ENCODE data around the gene PRKN. TPM values are rescaled to one million over a fixed set of nuclear protein-coding genes. Genes with fewer than 3 reads are reported as not detected.
"Not testable (repeated sequence)": the region's sequence is repeated elsewhere in the genome, so short reads cannot be mapped to it uniquely, and the experiment has no call there.

Gene PRKN
- total RNA-seq, 4 donors from 2014 or later: 4.5 to 12.3 (median 9.0) TPM

DNA sequence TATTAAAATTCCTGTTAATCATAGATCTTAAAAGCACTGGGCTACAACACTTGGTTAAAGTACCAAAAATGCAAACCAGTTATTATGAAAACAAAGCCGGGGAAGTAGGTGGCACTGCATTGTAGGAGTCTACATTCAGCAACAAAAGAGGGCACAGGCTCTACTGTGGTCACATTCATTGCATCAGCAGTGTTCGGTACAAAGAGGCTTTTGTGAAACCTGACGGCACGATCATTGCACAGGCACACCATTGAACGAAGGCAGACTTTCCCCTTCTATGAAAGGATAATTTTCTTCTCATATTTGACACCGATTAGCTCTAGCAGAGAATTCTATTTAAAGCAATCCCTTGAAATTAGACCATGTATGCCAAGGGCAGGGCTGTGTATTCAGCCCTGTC, 1409.1 kb downstream of the PRKN start:
- intact Hi-C loops (cut with DNase I; ENCODE audit: low total_unique reads): no loop called here
- TF ChIP-seq POLR2AphosphoS5 (IDR thresholded peaks at IDR 0.05) (no peak), CTCF (IDR thresholded peaks at IDR 0.05) (no peak), POLR2A (IDR thresholded peaks at IDR 0.05) (no peak), EP300 (IDR thresholded peaks at IDR 0.05; ENCODE audit: low read depth) (no peak)
- Histone ChIP-seq H3K4me3 (no peak overlapping the region), H3K9me3 (no peaks in the 10 kb centered on the region), H3K27me3 (no peaks in the 10 kb centered on the region), H3K27ac (no peak overlapping the region), H3K36me3 (no peaks in the 10 kb centered on the region), H3K4me1 (no peaks in the 10 kb centered on the region)
- in situ Hi-C loops (cut with MboI; ENCODE audit: low pct_ligation_motif_present in 1 of 4, low pct_unique_long_range_greater_than_20kb in 1 of 4, low sequenced_read_pairs in 3 of 4): no loop called here
- 64 to 76% methylated on average over 5 to 6 of the region's 6 CpGs for WGBS, 2 donors (ENCODE audit: low coverage in 1 of 2)
- no peak for DNase-seq

DNA sequence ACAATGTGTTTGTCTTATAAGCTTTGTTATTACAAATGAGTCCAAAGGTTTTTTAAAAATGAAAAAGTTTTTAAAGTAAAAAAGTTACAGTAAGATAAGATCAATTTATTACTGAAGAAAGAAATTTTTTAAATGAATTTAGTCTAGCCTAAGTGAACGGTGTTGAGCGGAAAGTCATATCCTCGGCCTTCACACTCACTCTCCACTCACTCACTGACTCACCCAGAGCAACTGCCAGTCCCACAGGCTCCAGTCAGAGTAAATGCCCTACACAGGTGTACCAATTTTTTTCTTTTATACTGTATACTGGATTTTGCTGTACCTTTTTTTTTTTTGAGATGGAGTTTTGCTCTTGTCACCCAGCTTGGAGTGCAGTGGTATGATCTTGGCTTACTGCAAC, 1411.0 kb downstream of the PRKN start:
- in situ Hi-C loops (cut with MboI; ENCODE audit: low pct_ligation_motif_present in 1 of 4, low pct_unique_long_range_greater_than_20kb in 1 of 4, low sequenced_read_pairs in 3 of 4) (no loop called here), intact Hi-C loops (cut with DNase I; ENCODE audit: low total_unique reads) (no loop called here)
- no peaks in the 10 kb centered on the region for H3K27me3 ChIP-seq
- H3K27ac ChIP-seq: no peak overlapping the region
- no peak for TF ChIP-seq POLR2A (IDR thresholded peaks at IDR 0.05)
- TF ChIP-seq POLR2AphosphoS5 (IDR thresholded peaks at IDR 0.05): no peak
- no peak for TF ChIP-seq EP300 (IDR thresholded peaks at IDR 0.05; ENCODE audit: low read depth)
- no peak for TF ChIP-seq CTCF (IDR thresholded peaks at IDR 0.05)
- H3K4me1 ChIP-seq: no peaks in the 10 kb centered on the region
- H3K4me3 ChIP-seq: no peak overlapping the region
- 94 to 96% methylated on average over 3 of the region's 3 CpGs for WGBS, 2 donors (ENCODE audit: low coverage in 1 of 2)
- H3K36me3 ChIP-seq: no peaks in the 10 kb centered on the region
- no peak for DNase-seq
- no peaks in the 10 kb centered on the region for H3K9me3 ChIP-seq

DNA sequence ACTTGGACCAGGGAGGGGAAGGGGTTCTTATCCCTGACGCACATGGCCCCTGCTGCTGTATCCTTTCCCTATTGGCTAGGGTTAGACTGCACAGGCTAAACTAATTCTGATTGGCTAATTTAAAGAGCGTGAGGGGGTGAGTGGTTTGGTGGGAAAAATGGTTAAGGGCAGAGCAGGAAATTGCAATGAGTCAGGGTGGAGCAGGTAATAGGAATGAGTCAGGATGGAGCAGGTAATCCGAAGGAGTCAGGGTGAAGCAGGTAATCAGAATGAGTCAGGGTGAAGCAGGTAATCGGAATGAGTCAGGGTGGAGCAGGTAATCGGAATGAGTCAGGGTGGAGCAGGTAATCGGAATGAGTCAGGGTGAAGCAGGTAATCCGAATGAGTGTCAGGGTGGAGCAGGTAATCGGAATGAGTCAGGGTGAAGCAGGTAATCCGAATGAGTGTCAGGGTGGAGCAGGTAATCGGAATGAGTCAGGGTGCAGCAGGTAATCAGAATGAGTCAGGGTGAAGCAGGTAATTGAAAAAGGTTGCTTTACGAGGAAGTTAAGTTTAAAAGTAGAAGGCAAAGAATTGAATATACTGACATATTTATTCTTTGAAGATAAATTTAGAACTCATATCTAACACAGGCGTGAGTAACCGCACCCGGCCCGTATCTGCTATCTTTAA, 1412.2 kb downstream of the PRKN start:
- H3K4me1 ChIP-seq; intact Hi-C loops (cut with DNase I; ENCODE audit: low total_unique reads); H3K36me3 ChIP-seq; H3K27ac ChIP-seq; DNase-seq; H3K9me3 ChIP-seq; H3K4me3 ChIP-seq; in situ Hi-C loops (cut with MboI; ENCODE audit: low pct_ligation_motif_present in 1 of 4, low pct_unique_long_range_greater_than_20kb in 1 of 4, low sequenced_read_pairs in 3 of 4); H3K27me3 ChIP-seq: not testable (repeated sequence)
- WGBS, 2 donors (ENCODE audit: low coverage in 1 of 2): 75 to 86% methylated on average over 15 of the region's 15 CpGs

DNA sequence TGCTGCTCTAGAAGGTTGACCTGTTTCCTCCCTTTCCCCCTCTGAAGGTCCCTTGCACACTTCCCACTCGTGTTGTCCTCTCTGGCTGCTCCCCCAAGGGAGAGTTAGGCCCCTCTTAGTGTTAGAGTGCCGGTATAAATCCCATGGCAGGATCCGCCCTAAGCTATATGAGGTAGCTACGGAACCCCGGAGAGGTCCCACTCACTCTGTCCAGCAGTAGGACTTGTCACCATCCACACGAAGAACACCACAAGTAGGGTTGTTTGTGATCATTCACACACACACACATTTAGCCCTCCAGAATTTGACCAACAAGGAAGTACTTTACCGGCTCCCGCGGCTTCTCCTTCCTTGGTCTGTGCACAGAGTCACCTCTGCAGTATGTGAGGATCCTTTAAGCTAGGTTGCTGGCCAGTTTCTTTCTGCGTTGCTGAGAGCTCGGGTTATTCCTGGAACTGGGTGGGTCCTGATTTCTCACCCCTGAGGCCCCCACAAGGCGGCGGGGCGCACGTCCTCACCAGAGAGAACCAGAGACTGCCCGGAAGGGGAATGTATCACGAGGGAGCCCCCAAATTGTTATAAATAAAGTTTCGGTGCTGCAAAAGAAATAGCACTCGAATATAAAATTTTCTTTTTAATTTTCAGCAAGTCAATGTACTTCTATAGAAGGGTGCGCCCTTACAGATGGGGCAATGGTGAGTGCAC, 1412.9 kb downstream of the PRKN start:
- DNase-seq; H3K36me3 ChIP-seq; intact Hi-C loops (cut with DNase I; ENCODE audit: low total_unique reads); in situ Hi-C loops (cut with MboI; ENCODE audit: low pct_ligation_motif_present in 1 of 4, low pct_unique_long_range_greater_than_20kb in 1 of 4, low sequenced_read_pairs in 3 of 4); H3K4me1 ChIP-seq; H3K4me3 ChIP-seq; H3K9me3 ChIP-seq; H3K27me3 ChIP-seq; H3K27ac ChIP-seq: not testable (repeated sequence)
- 90 to 93% methylated on average over 10 to 20 of the region's 20 CpGs for WGBS, 2 donors (ENCODE audit: low coverage in 1 of 2)

- in situ Hi-C loops (cut with MboI; ENCODE audit: low pct_ligation_motif_present in 1 of 4, low pct_unique_long_range_greater_than_20kb in 1 of 4, low sequenced_read_pairs in 3 of 4): no loop called here
- 72 to 88% methylated on average over 4 to 6 of the region's 6 CpGs for WGBS, 2 donors (ENCODE audit: low coverage in 1 of 2)
- no peak overlapping the region for H3K4me3 ChIP-seq
These were observed 1413.5 kb downstream of the PRKN start for GRCh38 chr6:161313940-161314509.

DNA sequence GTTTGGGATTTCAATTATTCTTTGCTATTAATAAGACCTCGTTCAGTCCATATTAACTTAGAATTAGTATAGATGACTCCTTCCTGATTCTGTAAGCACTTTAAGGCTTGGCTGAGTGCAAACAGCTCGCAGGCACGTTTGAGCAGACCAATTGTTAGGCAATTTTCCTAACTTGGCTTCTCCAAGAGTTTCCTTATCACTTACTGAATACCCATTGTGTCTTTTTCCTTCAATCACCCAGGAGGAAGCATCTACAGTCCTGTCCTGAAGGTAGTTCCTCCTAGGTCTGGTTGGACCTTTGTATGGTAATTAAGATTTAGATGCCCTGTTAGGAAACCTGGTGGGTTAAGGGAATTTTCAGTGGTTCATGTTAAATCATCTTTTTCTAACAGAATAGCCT, 1414.1 kb downstream of the PRKN start:
- 46 to 49% methylated on average over 3 of the region's 3 CpGs for WGBS, 2 donors (ENCODE audit: low coverage in 1 of 2)
- H3K36me3 ChIP-seq; H3K27me3 ChIP-seq; H3K4me1 ChIP-seq; H3K9me3 ChIP-seq; intact Hi-C loops (cut with DNase I; ENCODE audit: low total_unique reads); H3K4me3 ChIP-seq; in situ Hi-C loops (cut with MboI; ENCODE audit: low pct_ligation_motif_present in 1 of 4, low pct_unique_long_range_greater_than_20kb in 1 of 4, low sequenced_read_pairs in 3 of 4); DNase-seq; H3K27ac ChIP-seq: not testable (repeated sequence)

More at GRCh38 chr6:161313940-161314509, 1413.5 kb downstream of the PRKN start:
- no peak overlapping the region for H3K27ac ChIP-seq
- no peaks in the 10 kb centered on the region for H3K27me3 ChIP-seq
- intact Hi-C loops (cut with DNase I; ENCODE audit: low total_unique reads): no loop called here
- DNase-seq: no peak
- H3K4me1 ChIP-seq: no peaks in the 10 kb centered on the region
- TF ChIP-seq POLR2AphosphoS5 (IDR thresholded peaks at IDR 0.05) (no peak), CTCF (IDR thresholded peaks at IDR 0.05) (no peak), POLR2A (IDR thresholded peaks at IDR 0.05) (no peak), EP300 (IDR thresholded peaks at IDR 0.05; ENCODE audit: low read depth) (no peak)
- H3K9me3 ChIP-seq: no peaks in the 10 kb centered on the region
- H3K36me3 ChIP-seq: no peaks in the 10 kb centered on the region

DNA sequence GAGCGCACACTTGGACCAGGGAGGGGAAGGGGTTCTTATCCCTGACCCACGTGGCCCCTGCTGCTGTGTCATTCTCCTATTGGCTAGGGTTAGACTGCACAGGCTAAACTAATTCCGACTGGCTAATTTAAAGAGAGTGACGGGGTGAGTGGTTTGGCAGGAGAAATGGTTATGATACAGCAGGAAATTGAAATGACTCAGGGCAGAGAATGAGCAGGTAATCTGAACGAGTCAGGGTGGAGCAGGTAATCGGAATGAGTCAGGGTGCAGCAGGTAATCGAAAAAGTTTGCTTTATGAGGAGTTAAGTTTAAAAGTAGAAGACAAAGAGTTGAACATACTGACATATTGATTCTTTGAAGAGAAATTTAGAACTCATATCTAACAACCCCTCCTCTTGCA, 1417.8 kb downstream of the PRKN start:
- intact Hi-C loops (cut with DNase I; ENCODE audit: low total_unique reads); H3K27me3 ChIP-seq; H3K36me3 ChIP-seq; H3K9me3 ChIP-seq; H3K4me3 ChIP-seq; H3K27ac ChIP-seq; in situ Hi-C loops (cut with MboI; ENCODE audit: low pct_ligation_motif_present in 1 of 4, low pct_unique_long_range_greater_than_20kb in 1 of 4, low sequenced_read_pairs in 3 of 4); DNase-seq; H3K4me1 ChIP-seq: not testable (repeated sequence)
- WGBS, 2 donors (ENCODE audit: low coverage in 1 of 2): 65 to 73% methylated on average over 5 to 7 of the region's 7 CpGs
